Spleen (tissue), 7 donors: ENCODE data around the gene C19orf44.

Source experiments
- POLR2A ChIP-seq, 3 donors: fragments of 450-650 bp; IDR thresholded peaks; one replicate each; pipeline ENCODE4 v1.5.1; 2017; ENCODE audit warnings: antibody characterized with exemption in 3 of 3, mild to moderate bottlenecking in 1 of 3
- POLR2AphosphoS5 ChIP-seq, 3 donors: sonication (generic); formaldehyde crosslinking; IDR thresholded peaks; one replicate each; pipeline ENCODE4 v1.5.1; 2017; ENCODE audit warnings: antibody characterized with exemption in 3 of 3
- TF ChIP-seq, protein P1 (sequence below), 11 experiments: fragments of 200-600 bp in 7 of 11; fragments of 450-650 bp in 4 of 11; sonication (generic) in 4 of 11; IDR thresholded peaks in 8 of 11; conservative IDR thresholded peaks in 3 of 11; 1 replicate in 7 of 11; 2 replicates in 4 of 11; pipeline versions ENCODE4 v1.4.0 to v1.8.0; 2016 to 2021; ENCODE audit warnings: antibody characterized with exemption in 11 of 11, inconsistent platforms in 4 of 11, mild to moderate bottlenecking in 1 of 11
- donor health status: DM: no; HTN: no; CAD: no; lungs with moderate emphysema.
- donor health status: DM: no; HTN: no; CAD: no.
- donor health status: DM: no; HTN: no; CAD: no.

DNA sequence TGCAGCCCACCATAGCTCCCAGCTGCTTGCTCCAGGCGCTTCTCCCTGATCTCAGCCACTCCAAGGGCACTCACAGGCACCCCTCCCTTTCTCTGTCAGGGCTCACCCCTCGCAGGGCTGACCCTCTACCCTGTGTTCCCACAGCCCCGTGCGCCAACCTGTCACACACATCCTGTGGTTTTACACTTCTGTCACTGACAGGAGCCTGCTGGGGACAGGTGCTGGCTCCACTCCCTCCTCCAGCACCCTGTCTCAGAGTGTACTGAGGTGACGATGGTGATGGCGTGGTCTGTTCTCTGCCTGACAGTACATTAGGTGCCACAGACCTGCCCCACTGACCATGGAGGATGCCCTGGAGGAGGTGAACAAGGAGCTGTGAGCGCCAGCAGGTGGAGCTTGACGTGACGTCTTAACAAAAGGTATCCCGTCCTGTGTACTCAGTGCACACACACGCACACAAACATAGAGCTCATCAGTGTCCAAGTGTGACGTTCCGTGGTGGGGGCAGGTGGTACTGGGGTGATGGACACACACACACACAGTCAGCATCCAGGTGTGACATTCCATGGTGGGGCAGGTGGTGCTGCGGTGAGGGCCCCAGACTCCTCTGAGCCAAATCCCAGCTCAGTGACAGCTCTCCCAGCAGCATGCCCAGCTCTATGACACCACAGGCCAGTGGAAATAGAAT is 20.9 kb downstream of the C19orf44 start:
- TF ChIP-seq, protein P1, sequence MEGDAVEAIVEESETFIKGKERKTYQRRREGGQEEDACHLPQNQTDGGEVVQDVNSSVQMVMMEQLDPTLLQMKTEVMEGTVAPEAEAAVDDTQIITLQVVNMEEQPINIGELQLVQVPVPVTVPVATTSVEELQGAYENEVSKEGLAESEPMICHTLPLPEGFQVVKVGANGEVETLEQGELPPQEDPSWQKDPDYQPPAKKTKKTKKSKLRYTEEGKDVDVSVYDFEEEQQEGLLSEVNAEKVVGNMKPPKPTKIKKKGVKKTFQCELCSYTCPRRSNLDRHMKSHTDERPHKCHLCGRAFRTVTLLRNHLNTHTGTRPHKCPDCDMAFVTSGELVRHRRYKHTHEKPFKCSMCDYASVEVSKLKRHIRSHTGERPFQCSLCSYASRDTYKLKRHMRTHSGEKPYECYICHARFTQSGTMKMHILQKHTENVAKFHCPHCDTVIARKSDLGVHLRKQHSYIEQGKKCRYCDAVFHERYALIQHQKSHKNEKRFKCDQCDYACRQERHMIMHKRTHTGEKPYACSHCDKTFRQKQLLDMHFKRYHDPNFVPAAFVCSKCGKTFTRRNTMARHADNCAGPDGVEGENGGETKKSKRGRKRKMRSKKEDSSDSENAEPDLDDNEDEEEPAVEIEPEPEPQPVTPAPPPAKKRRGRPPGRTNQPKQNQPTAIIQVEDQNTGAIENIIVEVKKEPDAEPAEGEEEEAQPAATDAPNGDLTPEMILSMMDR (IDR thresholded peaks at IDR 0.05 in 8 of 11, conservative IDR thresholded peaks at IDR 0.05 in 3 of 11) = no peak
- TF ChIP-seq POLR2A (IDR thresholded peaks at IDR 0.05) (no peak), POLR2AphosphoS5 (IDR thresholded peaks at IDR 0.05) (peak in 1 of 3 donors; percentile 21)
